Activated CD8-positive, alpha-beta T cell treated with anti-CD3 and anti-CD28 coated beads, Interleukin-2, amount 10 ng/mL, durations not matched to agents 7 days and 5 days (primary cell): ENCODE results near the gene RFX5. TPM values are rescaled to one million over a fixed set of nuclear protein-coding genes. Genes with fewer than 3 reads are reported as not detected.

Source experiments
- ATAC-seq: fragments of 150-1000 bp; cut with Tn5 transposase; one replicate; pipeline ENCODE4 v1.10.0; 2021; ENCODE audit warnings: moderate library complexity
- CTCF ChIA-PET: fragments of 350-600 bp; sonication (Branson Sonifier 250); formaldehyde crosslinking; loops from one replicate; lab custom pipeline; 2021; ENCODE audit warnings: antibody characterized with exemption; lab: Charles Lee
- POLR2A ChIA-PET: fragments of 350-600 bp; sonication (Branson Sonifier 250); formaldehyde crosslinking; loops from one replicate; lab custom pipeline; 2021; ENCODE audit warnings: antibody characterized with exemption; lab: Charles Lee
- DNase-seq: peaks from one replicate; pipeline ENCODE4 v3.0.0-alpha.2; 2020
- H3K27ac Mint-ChIP-seq: one replicate; pipeline ENCODE4 v1.8.0; 2021; ENCODE audit warnings: mild to moderate bottlenecking, mixed read lengths
- H3K27me3 Mint-ChIP-seq: one replicate; pipeline ENCODE4 v1.8.0; 2021; ENCODE audit warnings: low read depth, mixed read lengths
- H3K36me3 Mint-ChIP-seq: one replicate; pipeline ENCODE4 v1.8.0; 2021; ENCODE audit warnings: low read depth, mixed read lengths
- H3K4me1 Mint-ChIP-seq: one replicate; pipeline ENCODE4 v1.8.0; 2021; ENCODE audit warnings: low read depth, mixed read lengths
- H3K4me3 Mint-ChIP-seq: one replicate; pipeline ENCODE4 v1.8.0; 2021; ENCODE audit warnings: mild to moderate bottlenecking, mixed read lengths
- H3K9me3 Mint-ChIP-seq: one replicate; pipeline ENCODE4 v1.8.0; 2022; ENCODE audit warnings: mixed read lengths; ENCODE audit not compliant: insufficient read depth
- total RNA-seq, 2 experiments: library from RNA; stranded (reverse); gene quantifications; one replicate each; pipeline ENCODE4 v1.2.3, GENCODE V29; 2021

Gene RFX5
- total RNA-seq, 2 experiments from 2014 or later, result 59.3 to 63.9 TPM

DNA sequence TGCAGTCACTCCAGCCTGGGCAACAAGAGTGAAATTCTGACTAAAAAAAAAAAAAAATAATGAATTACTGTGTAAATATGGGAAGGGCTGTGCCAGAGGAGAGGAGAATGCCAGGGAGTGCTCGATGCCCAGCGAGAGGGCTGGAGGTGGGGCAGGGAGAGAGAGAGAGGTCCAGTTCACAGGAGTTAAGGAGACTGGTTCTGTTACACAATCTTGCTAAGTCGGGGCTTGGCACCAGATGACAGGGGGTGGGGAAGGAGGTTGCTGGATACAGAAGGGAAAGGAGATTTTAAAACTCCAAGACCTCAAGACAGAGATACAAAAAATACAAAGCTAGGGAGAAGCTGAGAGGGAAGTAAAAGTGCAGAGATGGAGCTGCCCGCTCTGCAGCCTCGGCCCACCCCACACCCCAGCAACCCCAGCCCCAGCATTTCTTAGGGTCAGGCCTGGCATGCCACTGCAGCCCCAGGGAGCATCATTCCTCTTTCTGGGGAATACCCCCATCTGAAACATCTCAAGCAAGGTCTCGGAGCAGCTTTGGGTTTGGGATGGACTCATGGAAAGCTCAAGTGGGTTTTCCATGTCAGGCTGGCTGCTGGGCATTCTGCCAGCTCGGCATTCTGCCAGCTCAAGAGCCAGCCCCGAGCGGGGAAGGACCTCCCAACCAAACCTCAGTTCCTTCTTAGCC is 24.5 kb upstream of the RFX5 start:
- Mint-ChIP-seq H3K9me3 (no peaks in the 10 kb centered on the region), H3K36me3 (no peaks in the 10 kb centered on the region), H3K27me3 (peaks cover 3% of the 10 kb centered on the region), H3K4me3 (no peak overlapping the region), H3K4me1 (peaks cover 4% of the 10 kb centered on the region), H3K27ac (no peak overlapping the region)
- ATAC-seq (no peak), DNase-seq (no peak)
- ChIA-PET POLR2A (interaction anchor here (1.1 kb wide), 1 partner anchor 45 kb away, joined by 3 read pairs; the partner anchor contains the start of gene PI4KB), CTCF (interaction anchor here (1.5 kb wide), 1 partner anchor 26 kb away, joined by 3 read pairs; no protein-coding TSS in a partner anchor)

DNA sequence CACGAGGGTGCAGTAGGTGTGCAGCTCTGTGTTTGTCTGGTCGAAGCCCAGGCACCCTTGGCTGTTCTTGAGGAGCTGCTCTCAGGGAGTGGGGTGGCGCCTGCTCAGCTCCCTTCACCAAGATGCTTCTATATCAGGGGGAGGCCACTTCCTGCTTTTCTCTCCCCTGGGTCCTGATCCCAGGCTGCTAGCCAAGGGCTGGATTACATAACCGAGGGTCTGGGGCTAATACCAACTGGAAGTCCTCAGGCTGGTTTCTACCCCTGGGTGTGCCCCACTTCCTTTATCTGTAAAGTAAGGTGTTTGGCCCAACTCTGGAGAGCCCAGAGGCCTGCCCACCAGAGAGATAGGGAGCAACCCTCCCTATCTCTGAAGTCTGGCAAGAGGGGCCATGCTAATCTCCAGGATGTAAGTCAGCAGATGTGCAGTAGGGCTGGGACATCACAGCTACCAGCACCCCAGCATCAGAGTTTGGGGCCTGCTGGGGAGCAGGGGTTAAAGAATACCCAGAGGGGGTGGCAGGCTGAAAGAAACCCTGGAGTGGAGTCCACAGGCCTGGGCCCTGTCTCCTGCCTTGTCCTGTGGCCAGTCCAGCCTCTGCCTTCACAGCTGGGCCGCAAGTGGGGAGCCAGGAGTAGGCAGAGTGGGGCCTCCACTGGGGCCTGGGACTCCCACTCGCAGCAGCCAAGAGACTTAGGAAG is 23.3 kb upstream of the RFX5 start:
- no peak overlapping the region for H3K27ac Mint-ChIP-seq
- POLR2A ChIA-PET, result no interaction called here
- H3K4me1 Mint-ChIP-seq, result peaks cover 4% of the 10 kb centered on the region
- H3K9me3 Mint-ChIP-seq, result no peaks in the 10 kb centered on the region
- DNase-seq, result no peak
- ATAC-seq, result no peak
- H3K27me3 Mint-ChIP-seq, result no peaks in the 10 kb centered on the region
- CTCF ChIA-PET, result interaction anchor here (1.0 kb wide), 1 partner anchor 174 kb away, joined by 3 read pairs; no protein-coding TSS in a partner anchor
- no peak overlapping the region for H3K4me3 Mint-ChIP-seq
- no peaks in the 10 kb centered on the region for H3K36me3 Mint-ChIP-seq

DNA sequence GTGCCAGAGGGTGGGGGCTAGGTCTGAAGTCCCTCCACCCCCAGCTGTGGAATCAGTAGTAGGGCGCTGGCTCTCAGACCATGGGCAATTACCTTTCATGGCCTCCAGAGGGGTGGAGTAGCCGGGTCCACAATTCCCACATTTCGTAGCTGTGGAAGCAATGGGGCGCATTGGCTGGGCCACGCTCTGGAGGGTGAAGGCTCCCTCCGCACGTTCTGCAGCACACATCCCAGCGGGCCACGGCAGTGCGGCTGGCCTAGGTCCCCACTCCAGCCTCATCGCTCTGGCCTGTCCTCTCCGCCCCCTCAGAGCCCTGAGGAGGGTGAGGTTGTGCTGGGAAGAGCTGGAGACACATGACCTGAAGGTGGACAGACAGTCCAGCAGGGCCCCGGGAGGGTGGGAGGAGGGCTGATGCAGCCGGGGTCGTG is 22.6 kb upstream of the RFX5 start:
- no peak overlapping the region for H3K27ac Mint-ChIP-seq

DNA sequence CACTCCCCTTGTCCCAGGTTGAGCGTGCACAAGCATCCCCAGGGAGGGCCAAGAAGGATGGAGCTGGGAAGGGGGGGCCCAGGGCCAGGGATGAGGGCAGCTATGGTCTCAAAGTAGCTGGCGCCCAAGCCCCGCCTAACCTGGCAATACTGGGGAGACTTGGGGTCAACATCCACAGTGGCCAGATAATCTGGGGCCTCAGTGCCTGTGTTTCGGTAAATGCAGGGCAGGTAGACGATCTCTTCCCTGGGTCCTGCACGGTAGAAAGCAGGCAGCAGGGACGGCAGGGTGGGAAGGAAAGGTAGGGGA is 22.2 kb upstream of the RFX5 start:
- Mint-ChIP-seq H3K9me3 (no peaks in the 10 kb centered on the region), H3K27ac (no peak overlapping the region), H3K36me3 (no peaks in the 10 kb centered on the region), H3K4me1 (peaks cover 4% of the 10 kb centered on the region), H3K27me3 (no peaks in the 10 kb centered on the region), H3K4me3 (no peak overlapping the region)
- ChIA-PET POLR2A (interaction anchor here (0.7 kb wide), 1 partner anchor 27 kb away, joined by 4 read pairs; no protein-coding TSS in a partner anchor), CTCF (interaction anchor here (1.6 kb wide), 1 partner anchor 68 kb away, joined by 4 read pairs; no protein-coding TSS in a partner anchor)
- no peak for ATAC-seq
- no peak for DNase-seq

More for the DNA sequence above, 22.6 kb upstream of the RFX5 start:
- Mint-ChIP-seq H3K27me3 (no peaks in the 10 kb centered on the region), H3K36me3 (no peaks in the 10 kb centered on the region), H3K4me1 (peaks cover 4% of the 10 kb centered on the region), H3K4me3 (no peak overlapping the region), H3K9me3 (no peaks in the 10 kb centered on the region)
- ATAC-seq, result no peak
- DNase-seq, result no peak
- ChIA-PET CTCF (interaction anchor here (1.0 kb wide), 1 partner anchor 173 kb away, joined by 3 read pairs; no protein-coding TSS in a partner anchor), POLR2A (interaction anchor here (0.7 kb wide), 1 partner anchor 27 kb away, joined by 4 read pairs; no protein-coding TSS in a partner anchor)

DNA sequence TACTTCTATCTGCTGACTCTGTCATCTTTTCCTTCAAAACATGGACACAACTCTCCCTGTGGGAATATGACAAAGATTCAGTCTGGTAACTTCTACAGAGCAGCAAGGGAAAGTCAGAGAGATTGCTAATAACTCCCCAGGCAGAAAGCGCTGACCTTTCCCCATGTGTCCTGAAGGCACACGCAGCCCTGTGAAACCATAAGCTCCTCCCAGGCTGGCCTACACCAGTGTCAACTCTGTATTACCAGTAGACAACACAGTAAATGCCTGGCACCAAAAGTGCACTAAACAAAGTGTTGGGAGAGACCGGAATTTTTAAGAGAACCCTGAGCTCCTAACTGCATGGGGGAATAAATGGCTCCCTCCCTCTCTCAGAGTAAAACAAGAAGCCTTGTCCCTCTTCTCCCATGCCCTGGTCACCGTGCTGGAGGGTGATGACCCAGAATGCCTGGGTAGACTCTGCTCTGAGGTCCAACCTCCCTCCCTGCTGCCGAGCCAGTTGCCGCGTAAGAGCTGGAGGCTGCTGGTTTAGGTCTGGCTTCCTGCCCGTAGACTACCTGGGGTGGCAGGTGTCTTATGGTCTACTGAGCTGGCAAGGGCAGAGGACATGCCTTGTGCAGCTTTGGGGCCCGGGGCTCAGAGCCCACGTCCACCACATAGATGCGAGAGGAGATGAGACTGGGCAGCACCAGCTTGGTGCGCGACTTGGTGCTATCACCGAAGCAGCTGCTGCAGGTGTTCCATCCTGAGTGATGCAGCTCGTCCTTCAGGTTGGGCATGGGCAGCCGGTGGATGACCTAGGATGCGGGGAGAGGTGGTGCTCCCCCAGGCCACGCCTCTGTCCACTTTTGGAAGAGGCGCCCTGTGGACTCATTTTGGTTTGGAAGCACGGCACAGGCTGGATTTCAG is 21.6 kb upstream of the RFX5 start:
- Mint-ChIP-seq H3K4me3 (no peak overlapping the region), H3K9me3 (peaks cover 3% of the 10 kb centered on the region), H3K27ac (no peak overlapping the region), H3K36me3 (no peaks in the 10 kb centered on the region), H3K4me1 (no peaks in the 10 kb centered on the region), H3K27me3 (no peaks in the 10 kb centered on the region)
- DNase-seq (no peak), ATAC-seq (no peak)
- CTCF ChIA-PET, result interaction anchor here (1.6 kb wide), 1 partner anchor 68 kb away, joined by 4 read pairs; no protein-coding TSS in a partner anchor
- POLR2A ChIA-PET, result interaction anchor here (0.7 kb wide), 1 partner anchor 28 kb away, joined by 4 read pairs; no protein-coding TSS in a partner anchor

DNA sequence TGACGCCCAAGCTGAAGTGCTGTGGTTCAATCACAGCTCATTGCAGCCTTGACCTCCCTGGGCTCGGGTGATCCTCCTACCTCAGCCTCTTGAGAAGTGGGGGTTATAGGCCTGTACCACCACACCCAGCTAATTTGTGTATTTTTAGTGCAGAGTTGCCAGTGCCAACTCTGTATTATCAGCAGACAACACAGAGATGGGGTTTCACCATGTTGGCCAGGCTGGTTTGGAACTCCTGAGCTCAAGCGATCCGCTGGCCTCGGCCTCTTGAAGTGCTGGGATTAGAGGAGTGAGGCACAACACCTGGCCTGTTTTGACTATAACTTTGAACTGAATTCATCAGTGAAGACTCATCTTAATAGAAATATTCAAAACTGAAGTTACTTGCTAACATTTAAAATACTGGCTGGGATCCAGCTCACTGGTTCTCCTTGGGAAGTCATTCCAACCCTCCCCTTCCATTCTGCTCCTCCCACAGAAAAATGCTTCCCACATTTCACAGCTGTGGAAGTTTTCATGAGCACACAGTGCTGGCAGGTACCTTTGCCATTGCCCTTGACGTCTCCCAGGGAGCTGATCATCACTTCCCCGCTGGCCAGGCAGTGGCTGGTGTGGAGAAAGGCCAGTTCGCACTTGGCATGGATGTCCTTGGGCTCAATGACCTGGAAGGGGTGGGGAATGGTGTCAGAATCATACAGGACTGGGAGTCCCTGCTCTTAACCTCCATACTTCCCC is 20.8 kb upstream of the RFX5 start:
- no peak overlapping the region for H3K27ac Mint-ChIP-seq
- DNase-seq (no peak), ATAC-seq (no peak)
- H3K36me3 Mint-ChIP-seq, result peaks cover 3% of the 10 kb centered on the region
- H3K9me3 Mint-ChIP-seq, result peaks cover 10% of the 10 kb centered on the region
- H3K27me3 Mint-ChIP-seq, result no peaks in the 10 kb centered on the region
- no peaks in the 10 kb centered on the region for H3K4me1 Mint-ChIP-seq
- CTCF ChIA-PET, result interaction anchor here (1.6 kb wide), 1 partner anchor 67 kb away, joined by 4 read pairs; no protein-coding TSS in a partner anchor
- no peak overlapping the region for H3K4me3 Mint-ChIP-seq
- POLR2A ChIA-PET, result no interaction called here

DNA sequence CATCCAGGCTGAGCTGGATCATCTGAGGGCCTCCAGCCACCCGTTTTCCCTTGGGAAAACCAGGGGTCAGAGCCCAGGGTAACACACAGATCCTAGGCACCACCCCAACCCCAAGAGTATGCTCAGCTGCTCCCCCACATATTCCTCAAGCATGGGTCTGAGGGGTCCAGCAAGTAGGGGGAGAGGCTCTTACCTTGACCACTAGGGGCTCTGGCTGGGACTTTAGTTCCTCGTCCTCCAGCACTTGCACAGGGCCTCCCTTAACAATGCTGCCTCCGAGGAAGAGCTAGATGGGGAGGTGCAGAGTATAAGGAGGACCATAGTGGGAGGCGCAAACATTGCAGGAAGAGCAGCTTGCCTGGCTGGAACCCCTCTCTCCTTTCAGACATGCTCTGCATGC is 17.9 kb upstream of the RFX5 start:
- DNase-seq (no peak), ATAC-seq (no peak)
- ChIA-PET CTCF (interaction anchor here (1.9 kb wide), 1 partner anchor 24 kb away, joined by 7 read pairs; no protein-coding TSS in a partner anchor), POLR2A (interaction anchor here (0.9 kb wide), 1 partner anchor 24 kb away, joined by 3 read pairs; no protein-coding TSS in a partner anchor)
- Mint-ChIP-seq H3K4me3 (no peak overlapping the region), H3K27ac (no peak overlapping the region), H3K36me3 (peaks cover 3% of the 10 kb centered on the region), H3K4me1 (no peaks in the 10 kb centered on the region), H3K27me3 (no peaks in the 10 kb centered on the region), H3K9me3 (peaks cover 20% of the 10 kb centered on the region)

DNA sequence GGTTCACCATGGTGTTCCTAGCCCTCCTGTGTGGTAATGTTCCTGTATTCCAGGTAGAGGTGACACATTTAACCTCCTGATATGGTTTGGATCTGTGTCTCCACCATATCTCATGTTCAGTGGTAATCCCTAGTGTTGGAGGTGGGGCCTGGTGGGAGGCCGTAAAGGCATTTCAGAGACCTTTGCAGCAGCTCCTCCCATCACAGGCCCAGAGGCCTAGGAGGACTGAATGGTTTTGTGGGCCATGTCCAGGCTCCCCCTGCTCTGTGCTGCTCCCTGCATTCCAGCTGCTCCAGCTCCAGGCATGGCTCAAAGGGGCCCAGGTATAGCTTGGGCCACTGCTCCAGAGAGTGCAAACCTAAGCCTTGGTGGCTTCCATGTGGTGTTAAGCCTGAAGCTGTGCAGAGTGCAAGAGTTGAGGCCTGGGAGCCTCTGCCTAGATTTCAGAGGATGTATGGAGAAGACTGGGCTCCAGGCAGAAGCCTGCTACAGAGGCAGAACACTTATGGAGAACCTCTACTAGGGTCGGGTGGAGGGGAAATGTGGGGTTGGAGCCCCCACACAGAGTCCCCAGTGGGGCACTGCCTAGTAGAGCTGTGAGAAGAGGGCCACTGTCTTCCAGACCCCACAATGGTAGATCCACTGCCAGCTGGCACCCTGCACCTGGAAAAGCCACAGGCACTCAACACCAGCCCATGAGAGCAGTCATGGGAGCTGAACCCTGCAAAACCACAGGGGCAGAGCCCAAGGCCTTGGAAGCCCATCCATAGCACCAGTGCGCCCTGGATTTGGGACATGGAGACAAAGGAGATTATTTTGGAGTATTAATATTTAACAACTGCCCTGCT is 15.5 kb upstream of the RFX5 start:
- Mint-ChIP-seq H3K27me3 (no peaks in the 10 kb centered on the region), H3K36me3 (peaks cover 3% of the 10 kb centered on the region), H3K4me1 (no peaks in the 10 kb centered on the region), H3K9me3 (peaks cover 20% of the 10 kb centered on the region), H3K4me3 (no peak overlapping the region), H3K27ac (no peak overlapping the region)
- ChIA-PET POLR2A (interaction anchor here (0.6 kb wide), 1 partner anchor 10 kb away, joined by 3 read pairs; no protein-coding TSS in a partner anchor), CTCF (no interaction called here)
- DNase-seq (no peak), ATAC-seq (no peak)

DNA sequence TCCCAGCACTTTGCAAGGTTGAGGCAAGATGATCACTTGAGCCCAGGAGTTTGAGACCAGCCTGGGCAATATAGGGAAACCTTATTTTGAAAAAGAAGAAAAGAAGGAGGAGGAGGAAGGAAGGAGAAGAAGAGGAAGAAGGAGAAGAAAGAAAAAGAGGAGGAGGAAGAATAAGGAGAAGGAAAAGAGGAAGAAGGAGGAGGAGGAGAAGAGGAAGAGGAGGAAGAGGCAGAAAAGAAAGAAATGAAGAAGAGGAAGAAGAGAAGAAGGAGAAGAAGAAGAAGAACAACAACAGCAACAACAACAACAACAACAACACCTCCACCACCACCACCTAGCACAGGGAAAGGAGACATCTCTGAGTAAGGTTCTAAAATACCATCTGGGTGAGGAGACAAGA is 14.8 kb upstream of the RFX5 start:
- ChIA-PET CTCF (no interaction called here), POLR2A (no interaction called here)
- DNase-seq, result no peak
- H3K27me3 Mint-ChIP-seq, result no peaks in the 10 kb centered on the region
- no peak overlapping the region for H3K27ac Mint-ChIP-seq
- H3K9me3 Mint-ChIP-seq, result peaks cover 20% of the 10 kb centered on the region
- H3K36me3 Mint-ChIP-seq, result peaks cover 3% of the 10 kb centered on the region
- no peak overlapping the region for H3K4me3 Mint-ChIP-seq
- no peaks in the 10 kb centered on the region for H3K4me1 Mint-ChIP-seq
- no peak for ATAC-seq

DNA sequence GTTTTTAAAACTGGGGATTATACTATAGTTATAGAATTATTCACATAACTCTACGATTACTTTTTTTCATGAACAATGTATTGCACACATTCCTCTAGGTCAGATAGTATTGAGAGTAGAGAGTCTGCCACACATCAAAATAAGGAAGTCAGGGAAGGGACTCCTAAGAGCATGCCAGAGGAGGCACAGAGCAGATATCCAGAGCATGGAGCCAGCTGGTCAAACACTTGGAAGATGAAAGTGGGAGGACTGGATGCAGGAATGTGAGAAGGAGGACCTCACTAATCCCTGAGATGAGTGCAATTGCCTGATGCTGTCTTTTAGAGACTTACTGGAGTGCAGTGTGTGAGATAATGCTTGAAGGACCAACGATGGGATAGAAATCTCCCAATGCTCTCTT is 9.6 kb upstream of the RFX5 start:
- H3K4me1 Mint-ChIP-seq, result no peaks in the 10 kb centered on the region
- DNase-seq (no peak), ATAC-seq (no peak)
- peaks cover 3% of the 10 kb centered on the region for H3K27me3 Mint-ChIP-seq
- H3K27ac Mint-ChIP-seq, result no peak overlapping the region
- CTCF ChIA-PET, result interaction anchor here (1.3 to 2.3 kb wide), 2 partner anchors 9 to 16 kb away, joined by 4 to 8 read pairs; no protein-coding TSS in a partner anchor
- no peak overlapping the region for H3K4me3 Mint-ChIP-seq
- H3K36me3 Mint-ChIP-seq, result peaks cover 2% of the 10 kb centered on the region
- POLR2A ChIA-PET, result interaction anchor here (1.5 kb wide), 1 partner anchor 9 kb away, joined by 4 read pairs; the partner anchor contains the start of gene RFX5
- H3K9me3 Mint-ChIP-seq, result peaks cover 6% of the 10 kb centered on the region
